B cell (primary cell): Measurements from ENCODE around the gene PRLR.

ENCODE experiments used
- EZH2 ChIP-seq: IDR thresholded peaks from 2 replicates; pipeline ENCODE4 v1.6.1; 2012; ENCODE audit warnings: borderline replicate concordance, low read depth, mild to moderate bottlenecking, moderate library complexity, low read length; ENCODE audit not compliant: insufficient read depth, poor library complexity, severe bottlenecking
- TF ChIP-seq, protein P1 (sequence below): fragments of 200-600 bp; IDR thresholded peaks from one replicate; pipeline ENCODE4 v1.8.0; 2022; ENCODE audit warnings: antibody characterized with exemption, mild to moderate bottlenecking

DNA sequence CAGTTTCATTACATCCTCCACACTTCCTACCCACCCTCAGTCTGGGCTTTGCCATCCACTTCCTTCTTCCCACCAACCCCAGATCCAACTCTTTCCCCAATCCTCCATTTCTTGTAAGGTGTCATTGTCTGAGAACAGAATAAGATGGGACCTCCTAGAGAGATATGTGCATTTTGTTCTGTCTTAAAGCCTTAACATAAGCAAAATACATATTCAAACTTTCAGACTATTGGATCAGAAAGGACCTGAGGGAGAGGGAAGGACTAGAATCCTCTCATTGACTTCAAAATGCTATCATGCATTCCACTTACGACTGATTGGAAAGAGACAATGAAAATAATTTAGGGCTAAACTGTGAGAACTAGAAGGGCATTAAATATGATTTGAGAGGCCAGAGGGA is 225.5 kb downstream of the PRLR start:
- TF ChIP-seq, protein P1, sequence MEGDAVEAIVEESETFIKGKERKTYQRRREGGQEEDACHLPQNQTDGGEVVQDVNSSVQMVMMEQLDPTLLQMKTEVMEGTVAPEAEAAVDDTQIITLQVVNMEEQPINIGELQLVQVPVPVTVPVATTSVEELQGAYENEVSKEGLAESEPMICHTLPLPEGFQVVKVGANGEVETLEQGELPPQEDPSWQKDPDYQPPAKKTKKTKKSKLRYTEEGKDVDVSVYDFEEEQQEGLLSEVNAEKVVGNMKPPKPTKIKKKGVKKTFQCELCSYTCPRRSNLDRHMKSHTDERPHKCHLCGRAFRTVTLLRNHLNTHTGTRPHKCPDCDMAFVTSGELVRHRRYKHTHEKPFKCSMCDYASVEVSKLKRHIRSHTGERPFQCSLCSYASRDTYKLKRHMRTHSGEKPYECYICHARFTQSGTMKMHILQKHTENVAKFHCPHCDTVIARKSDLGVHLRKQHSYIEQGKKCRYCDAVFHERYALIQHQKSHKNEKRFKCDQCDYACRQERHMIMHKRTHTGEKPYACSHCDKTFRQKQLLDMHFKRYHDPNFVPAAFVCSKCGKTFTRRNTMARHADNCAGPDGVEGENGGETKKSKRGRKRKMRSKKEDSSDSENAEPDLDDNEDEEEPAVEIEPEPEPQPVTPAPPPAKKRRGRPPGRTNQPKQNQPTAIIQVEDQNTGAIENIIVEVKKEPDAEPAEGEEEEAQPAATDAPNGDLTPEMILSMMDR = no peak
- TF ChIP-seq EZH2 = no peak
